GM13977 (cell line): ENCODE results near the gene C1orf198.

Source experiments
- DNase-seq: peaks from one replicate; pipeline ENCODE4 v3.0.0; 2012; ENCODE audit warnings: low spot score
- CTCF ChIP-seq: IDR thresholded peaks from 2 replicates; pipeline ENCODE4 v1.5.1; 2012; ENCODE audit warnings: mild to moderate bottlenecking, control low read depth; ENCODE audit not compliant: insufficient read depth; ENCODE audit errors: extremely low read depth, missing control alignments
- in situ Hi-C: fragments of 300-500 bp; cut with MboI; formaldehyde crosslinking; loops from one replicate; pipeline ENCODE4 v1.12.0; 2022; ENCODE audit warnings: low sequenced_read_pairs, low pct_unique_long_range_greater_than_20kb, mixed read lengths, inconsistent platforms; ENCODE audit not compliant: unreplicated experiment

The C1orf198 gene

GRCh38 chr1:230818367-230818766, 50.0 kb downstream of the C1orf198 start:
- no peak for DNase-seq
- TF ChIP-seq CTCF = no peak
- in situ Hi-C loops = no loop called here

DNA sequence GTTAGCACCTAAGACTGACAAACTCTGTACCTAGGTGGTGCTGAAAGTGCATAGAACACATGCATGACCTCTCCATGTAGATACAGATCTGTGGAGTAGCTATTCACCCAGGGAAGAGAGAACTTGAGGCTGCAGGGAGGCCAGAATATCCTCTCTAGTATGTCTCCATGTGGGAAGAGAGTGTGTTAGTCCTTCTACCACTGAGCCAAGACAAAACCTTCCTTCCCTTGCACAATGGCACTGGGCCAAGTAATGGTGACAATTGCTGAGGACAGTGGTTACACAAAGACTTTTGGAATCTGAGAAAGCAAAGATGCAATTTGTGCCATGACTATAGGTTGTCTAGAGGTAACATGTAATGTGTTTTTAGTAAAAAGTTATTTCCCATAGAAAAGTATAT, 52.3 kb downstream of the C1orf198 start:
- no peak for DNase-seq
- no peak for TF ChIP-seq CTCF
- in situ Hi-C loops = no loop called here

DNA sequence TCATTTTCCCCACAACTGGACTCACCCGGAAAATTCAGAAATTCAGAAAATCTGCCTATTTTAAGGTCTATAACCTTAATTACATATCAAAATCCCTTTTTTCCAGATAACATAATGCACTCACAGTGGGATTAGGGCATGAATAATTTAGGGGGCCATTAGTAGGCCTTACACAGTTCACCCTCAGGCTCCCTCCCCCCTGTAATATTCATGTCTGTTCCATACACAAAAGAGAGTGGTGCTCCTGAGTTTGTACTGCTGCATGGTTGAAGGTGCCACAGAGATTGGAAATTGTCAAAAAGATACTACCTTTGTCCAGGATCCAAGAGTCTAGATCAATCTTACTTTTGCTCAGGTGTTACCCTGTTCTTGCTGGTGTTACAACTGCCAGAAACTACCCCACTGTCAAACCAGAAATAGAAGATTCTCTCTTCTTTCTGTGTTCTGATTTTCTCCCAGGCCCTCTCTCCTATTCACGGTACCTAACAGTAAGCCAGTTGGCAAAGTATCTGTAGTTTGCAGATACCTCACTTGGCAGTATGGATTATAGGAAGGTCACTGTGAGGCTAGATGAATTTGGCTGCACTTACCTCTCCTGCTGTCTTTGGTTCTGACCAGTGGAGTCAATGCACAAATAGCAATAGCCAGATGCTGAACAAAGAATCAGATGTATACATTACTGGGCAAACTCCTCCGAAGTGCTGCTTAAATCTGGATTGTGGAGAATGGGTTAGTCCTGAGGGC, 53.2 kb downstream of the C1orf198 start:
- DNase-seq = no peak
- in situ Hi-C loops = no loop called here
- no peak for TF ChIP-seq CTCF

DNA sequence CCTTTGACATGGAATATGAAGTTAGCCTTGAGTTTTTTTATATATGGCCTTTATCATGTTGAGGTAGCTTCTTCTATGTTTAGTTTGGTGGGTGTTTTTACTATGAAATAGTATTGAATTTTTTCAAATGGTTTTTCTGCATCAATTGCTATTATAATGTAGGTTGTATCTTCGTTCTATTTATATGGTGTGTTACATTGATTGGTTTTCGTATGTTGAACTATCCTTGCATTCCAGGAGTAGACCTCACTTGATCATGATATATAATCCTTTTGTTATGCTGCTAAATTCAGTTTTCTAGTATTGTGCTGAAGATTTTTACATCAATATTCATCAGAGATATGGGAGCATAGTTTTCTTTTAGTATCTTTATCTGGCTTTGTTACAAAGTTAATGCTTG, 55.8 kb downstream of the C1orf198 start:
- DNase-seq = no peak
- no peak for TF ChIP-seq CTCF
- in situ Hi-C loops = no loop called here

GRCh38 chr1:230809256-230809990, 58.9 kb downstream of the C1orf198 start:
- no peak for TF ChIP-seq CTCF
- in situ Hi-C loops = no loop called here
- DNase-seq = no peak

DNA sequence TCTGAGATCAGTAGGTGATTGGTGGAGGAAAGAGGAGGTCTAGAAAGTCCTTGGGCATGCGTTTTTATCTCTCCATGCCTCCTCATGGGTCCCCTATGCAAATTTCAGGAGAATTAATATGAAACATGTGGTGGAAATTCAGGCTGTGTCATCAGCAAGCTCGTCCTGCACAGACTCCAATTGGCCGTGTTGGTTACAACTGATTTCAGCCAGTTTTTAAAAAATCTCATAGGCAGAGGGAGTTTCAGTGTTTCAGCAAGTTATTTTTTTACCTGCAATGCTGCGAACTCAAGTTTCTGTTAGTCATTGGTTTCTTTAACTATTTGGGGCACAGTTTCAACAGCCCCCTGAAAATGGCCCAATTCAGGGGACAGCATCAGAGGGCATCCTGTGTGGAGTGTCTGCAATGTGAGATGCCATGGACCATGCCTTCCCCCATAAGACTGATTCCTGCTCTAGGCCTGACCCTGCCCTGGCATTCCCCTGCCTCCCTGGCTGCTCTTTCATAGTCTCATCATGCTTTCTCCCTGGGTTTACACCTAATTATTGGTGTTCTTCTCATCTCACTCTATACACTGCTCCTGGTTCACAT, 59.9 kb downstream of the C1orf198 start:
- no peak for TF ChIP-seq CTCF
- in situ Hi-C loops = no loop called here
- DNase-seq = no peak
